ENCODE data around the gene NDUFAF8.

The NDUFAF8 gene

GRCh38 chr17:81200695-81201580 lies 38.2 kb upstream of the NDUFAF8 start:
- DNase-seq (ENCODE audit: low spot score): peak; percentile 81

GRCh38 chr17:81202318-81202717 lies 36.8 kb upstream of the NDUFAF8 start:
- no peak for DNase-seq (ENCODE audit: low spot score)

GRCh38 chr17:81203136-81203535 lies 36.0 kb upstream of the NDUFAF8 start:
- no peak for DNase-seq (ENCODE audit: low spot score)

- DNase-seq (ENCODE audit: low spot score): no peak
Observed at GRCh38 chr17:81204578-81204977, 34.5 kb upstream of the NDUFAF8 start.

GRCh38 chr17:81206166-81206565 lies 33.0 kb upstream of the NDUFAF8 start:
- DNase-seq (ENCODE audit: low spot score): no peak

- DNase-seq (ENCODE audit: low spot score): no peak
Observed at GRCh38 chr17:81206657-81207056, 32.5 kb upstream of the NDUFAF8 start.

- DNase-seq (ENCODE audit: low spot score): no peak
Observed at GRCh38 chr17:81207610-81208581, 31.2 kb upstream of the NDUFAF8 start.

- no peak for DNase-seq (ENCODE audit: low spot score)
Observed at GRCh38 chr17:81208651-81209050, 30.5 kb upstream of the NDUFAF8 start.

- no peak for DNase-seq (ENCODE audit: low spot score)
Observed at GRCh38 chr17:81209141-81209540, 30.0 kb upstream of the NDUFAF8 start.

- no peak for DNase-seq (ENCODE audit: low spot score)
Observed at GRCh38 chr17:81210466-81210865, 28.7 kb upstream of the NDUFAF8 start.

GRCh38 chr17:81210868-81211267 lies 28.2 kb upstream of the NDUFAF8 start:
- DNase-seq (ENCODE audit: low spot score): no peak

GRCh38 chr17:81212365-81212764 lies 26.8 kb upstream of the NDUFAF8 start:
- DNase-seq (ENCODE audit: low spot score): no peak

GRCh38 chr17:81213978-81214377 lies 25.1 kb upstream of the NDUFAF8 start:
- DNase-seq (ENCODE audit: low spot score): no peak

- DNase-seq (ENCODE audit: low spot score): no peak
Observed at GRCh38 chr17:81217491-81217890, 21.6 kb upstream of the NDUFAF8 start.

- DNase-seq (ENCODE audit: low spot score): no peak
Observed at GRCh38 chr17:81218459-81218858, 20.7 kb upstream of the NDUFAF8 start.

- no peak for DNase-seq (ENCODE audit: low spot score)
Observed at GRCh38 chr17:81218991-81219390, 20.1 kb upstream of the NDUFAF8 start.

- no peak for DNase-seq (ENCODE audit: low spot score)
Observed at GRCh38 chr17:81219476-81220180, 19.5 kb upstream of the NDUFAF8 start.

- no peak for DNase-seq (ENCODE audit: low spot score)
Observed at GRCh38 chr17:81221371-81221841, 17.7 kb upstream of the NDUFAF8 start.

- DNase-seq (ENCODE audit: low spot score): no peak
Observed at GRCh38 chr17:81221842-81222619, 17.1 kb upstream of the NDUFAF8 start.

GRCh38 chr17:81222620-81222905 lies 16.6 kb upstream of the NDUFAF8 start:
- DNase-seq (ENCODE audit: low spot score): no peak

Data from cerebellar cortex (tissue), 1 donor.